Measurements from ENCODE around the gene UBR3. TPM values are rescaled to one million over a fixed set of nuclear protein-coding genes. Genes with fewer than 3 reads are reported as not detected.
"Not testable (repeated sequence)": the region's sequence is repeated elsewhere in the genome, so short reads cannot be mapped to it uniquely, and the experiment has no call there.

The UBR3 gene
- total and polyA plus RNA-seq, 2 donors: 19.7 to 172 TPM

- DNase-seq (ENCODE audit: extremely low spot score): no peak
- H3K4me3 ChIP-seq (ENCODE audit: low read depth, low read length): no peak overlapping the region
- 97% methylated on average over 2 of the region's 2 CpGs for WGBS
- no peak overlapping the region for H3K27ac ChIP-seq (ENCODE audit: low read depth)
- H3K4me1 ChIP-seq (ENCODE audit: insufficient read depth): no peaks in the 10 kb centered on the region
- peaks cover 5% of the 10 kb centered on the region for H3K36me3 ChIP-seq (ENCODE audit: insufficient read depth)
These were observed 79.5 kb downstream of the UBR3 start for GRCh38 chr2:169906731-169907130.

- peaks cover 5% of the 10 kb centered on the region for H3K36me3 ChIP-seq (ENCODE audit: insufficient read depth)
- no peak overlapping the region for H3K4me3 ChIP-seq (ENCODE audit: low read depth, low read length)
- no peaks in the 10 kb centered on the region for H3K4me1 ChIP-seq (ENCODE audit: insufficient read depth)
- no peak for DNase-seq (ENCODE audit: extremely low spot score)
- H3K27ac ChIP-seq (ENCODE audit: low read depth): no peak overlapping the region
These were observed 82.1 kb downstream of the UBR3 start for GRCh38 chr2:169909376-169909775.

- H3K4me3 ChIP-seq (ENCODE audit: low read depth, low read length): no peak overlapping the region
- WGBS: 60% methylated on average over 7 of the region's 7 CpGs
- peaks cover 5% of the 10 kb centered on the region for H3K36me3 ChIP-seq (ENCODE audit: insufficient read depth)
- DNase-seq (ENCODE audit: extremely low spot score): no peak
- no peaks in the 10 kb centered on the region for H3K4me1 ChIP-seq (ENCODE audit: insufficient read depth)
- H3K27ac ChIP-seq (ENCODE audit: low read depth): no peak overlapping the region
These were observed 83.0 kb downstream of the UBR3 start for GRCh38 chr2:169910109-169910799.

GRCh38 chr2:169911119-169911518 lies 83.9 kb downstream of the UBR3 start:
- Histone ChIP-seq H3K36me3 (ENCODE audit: insufficient read depth) (peaks cover 7% of the 10 kb centered on the region), H3K27ac (ENCODE audit: low read depth) (no peak overlapping the region), H3K4me3 (ENCODE audit: low read depth, low read length) (no peak overlapping the region), H3K4me1 (ENCODE audit: insufficient read depth) (no peaks in the 10 kb centered on the region)
- no peak for DNase-seq (ENCODE audit: extremely low spot score)
- WGBS: 85% methylated on average over 1 of the region's 1 CpG

DNA sequence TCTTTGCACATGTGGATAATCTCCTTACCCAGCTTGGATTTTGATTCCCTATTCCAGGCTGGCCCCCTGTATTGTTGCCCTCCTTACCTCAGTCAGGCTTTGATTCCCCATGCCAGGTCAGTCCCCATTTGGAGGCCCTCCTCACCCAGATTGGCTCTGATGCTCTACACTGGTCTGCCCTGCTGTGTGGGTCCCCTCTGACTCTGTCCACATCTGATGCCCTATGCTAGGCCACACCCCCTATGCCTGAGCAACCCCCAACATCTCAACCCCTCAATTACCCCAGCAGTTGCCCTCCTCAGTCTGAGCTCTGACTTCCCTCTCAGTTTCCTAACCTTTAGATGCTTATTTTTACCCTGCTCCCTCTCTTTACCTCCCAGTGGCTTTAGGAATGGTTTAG lies 89.4 kb downstream of the UBR3 start:
- Histone ChIP-seq H3K36me3 (ENCODE audit: insufficient read depth) (peaks cover 2% of the 10 kb centered on the region), H3K4me1 (ENCODE audit: insufficient read depth) (no peaks in the 10 kb centered on the region), H3K27ac (ENCODE audit: low read depth) (no peak overlapping the region), H3K4me3 (ENCODE audit: low read depth, low read length) (no peak overlapping the region)
- DNase-seq (ENCODE audit: extremely low spot score): no peak

- Histone ChIP-seq H3K4me1 (ENCODE audit: insufficient read depth) (no peaks in the 10 kb centered on the region), H3K36me3 (ENCODE audit: insufficient read depth) (no peaks in the 10 kb centered on the region), H3K27ac (ENCODE audit: low read depth) (no peak overlapping the region), H3K4me3 (ENCODE audit: low read depth, low read length) (no peak overlapping the region)
- DNase-seq (ENCODE audit: extremely low spot score): no peak
These were observed 96.7 kb downstream of the UBR3 start for GRCh38 chr2:169923977-169924376.

GRCh38 chr2:169925968-169926367 lies 98.7 kb downstream of the UBR3 start:
- H3K36me3 ChIP-seq (ENCODE audit: insufficient read depth): no peaks in the 10 kb centered on the region
- no peaks in the 10 kb centered on the region for H3K4me1 ChIP-seq (ENCODE audit: insufficient read depth)
- 92% methylated on average over 2 of the region's 2 CpGs for WGBS
- H3K4me3 ChIP-seq (ENCODE audit: low read depth, low read length): no peak overlapping the region
- no peak for DNase-seq (ENCODE audit: extremely low spot score)
- no peak overlapping the region for H3K27ac ChIP-seq (ENCODE audit: low read depth)

GRCh38 chr2:169928463-169928864 lies 101.2 kb downstream of the UBR3 start:
- H3K36me3 ChIP-seq (ENCODE audit: insufficient read depth): no peaks in the 10 kb centered on the region
- H3K4me3 ChIP-seq (ENCODE audit: low read depth, low read length): no peak overlapping the region
- no peak for DNase-seq (ENCODE audit: extremely low spot score)
- 47% methylated on average over 1 of the region's 1 CpG for WGBS
- no peak overlapping the region for H3K27ac ChIP-seq (ENCODE audit: low read depth)
- H3K4me1 ChIP-seq (ENCODE audit: insufficient read depth): no peaks in the 10 kb centered on the region

DNA sequence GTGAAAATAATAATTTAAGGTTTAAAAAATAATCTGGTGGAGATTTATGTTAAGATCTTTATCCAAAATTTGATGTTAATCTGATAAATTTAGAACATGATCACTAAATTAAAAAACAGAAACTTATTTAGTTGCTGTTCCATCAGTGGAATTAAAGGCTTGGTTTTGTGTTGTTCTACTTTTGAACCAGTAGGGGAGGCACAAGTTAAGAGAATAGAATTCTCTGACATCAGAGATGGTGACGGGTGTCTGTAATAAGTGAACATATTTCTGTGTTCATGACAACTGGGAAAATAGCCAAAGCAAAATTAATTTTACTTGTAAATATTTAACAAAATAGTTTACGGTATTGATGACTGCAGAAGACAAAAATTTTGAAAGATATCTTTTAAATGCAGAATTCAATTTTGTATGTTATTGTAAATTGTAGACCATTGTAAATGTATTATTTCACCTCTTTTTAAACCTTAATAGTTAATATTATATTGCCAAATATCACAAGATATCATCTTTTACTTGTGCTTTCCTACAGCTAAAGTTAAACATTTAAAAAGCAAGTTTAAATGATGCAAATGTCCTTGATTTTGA lies 106.0 kb downstream of the UBR3 start:
- Histone ChIP-seq H3K27ac (ENCODE audit: low read depth) (no peak overlapping the region), H3K36me3 (ENCODE audit: insufficient read depth) (no peaks in the 10 kb centered on the region), H3K4me1 (ENCODE audit: insufficient read depth) (no peaks in the 10 kb centered on the region), H3K4me3 (ENCODE audit: low read depth, low read length) (no peak overlapping the region)
- WGBS: 83% methylated on average over 2 of the region's 2 CpGs
- DNase-seq (ENCODE audit: extremely low spot score): no peak

DNA sequence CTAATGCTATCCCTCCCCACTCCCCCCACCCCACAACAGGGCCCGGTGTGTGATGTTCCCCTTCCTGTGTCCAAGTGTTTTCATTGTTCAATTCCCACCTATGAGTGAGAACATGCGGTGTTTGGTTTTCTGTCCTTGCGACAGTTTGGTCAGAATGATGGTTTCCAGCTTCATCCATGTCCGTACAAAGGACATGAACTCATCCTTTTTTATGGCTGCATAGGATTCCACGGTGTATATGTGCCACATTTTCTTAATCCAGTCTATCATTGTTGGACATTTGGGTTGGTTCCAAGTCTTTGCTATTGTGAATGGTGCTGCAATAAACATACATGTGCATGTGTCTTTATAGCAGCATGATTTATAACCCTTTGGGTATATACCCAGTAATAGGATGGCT lies 109.4 kb downstream of the UBR3 start:
- H3K4me1 ChIP-seq (ENCODE audit: insufficient read depth); H3K36me3 ChIP-seq (ENCODE audit: insufficient read depth); H3K4me3 ChIP-seq (ENCODE audit: low read depth, low read length); DNase-seq (ENCODE audit: extremely low spot score); H3K27ac ChIP-seq (ENCODE audit: low read depth): not testable (repeated sequence)
- 97% methylated on average over 5 of the region's 5 CpGs for WGBS

- no peak for DNase-seq (ENCODE audit: extremely low spot score)
- Histone ChIP-seq H3K36me3 (ENCODE audit: insufficient read depth) (peaks cover 1% of the 10 kb centered on the region), H3K27ac (ENCODE audit: low read depth) (no peak overlapping the region), H3K4me3 (ENCODE audit: low read depth, low read length) (no peak overlapping the region), H3K4me1 (ENCODE audit: insufficient read depth) (no peaks in the 10 kb centered on the region)
- WGBS: 100% methylated on average over 1 of the region's 1 CpG
These were observed 118.3 kb downstream of the UBR3 start for GRCh38 chr2:169945515-169945914.

- H3K27ac ChIP-seq (ENCODE audit: low read depth): no peak overlapping the region
- H3K36me3 ChIP-seq (ENCODE audit: insufficient read depth): peaks cover 1% of the 10 kb centered on the region
- no peak for DNase-seq (ENCODE audit: extremely low spot score)
- H3K4me1 ChIP-seq (ENCODE audit: insufficient read depth): no peaks in the 10 kb centered on the region
- 92% methylated on average over 2 of the region's 2 CpGs for WGBS
- no peak overlapping the region for H3K4me3 ChIP-seq (ENCODE audit: low read depth, low read length)
These were observed 118.8 kb downstream of the UBR3 start for GRCh38 chr2:169946092-169946491.

- H3K36me3 ChIP-seq (ENCODE audit: insufficient read depth): peaks cover 1% of the 10 kb centered on the region
These were observed 119.3 kb downstream of the UBR3 start for GRCh38 chr2:169946546-169946945.

GRCh38 chr2:169955940-169956339 lies 128.7 kb downstream of the UBR3 start:
- no peak for DNase-seq (ENCODE audit: extremely low spot score)
- H3K36me3 ChIP-seq (ENCODE audit: insufficient read depth): peaks cover 6% of the 10 kb centered on the region
- no peaks in the 10 kb centered on the region for H3K4me1 ChIP-seq (ENCODE audit: insufficient read depth)
- H3K27ac ChIP-seq (ENCODE audit: low read depth): no peak overlapping the region
- H3K4me3 ChIP-seq (ENCODE audit: low read depth, low read length): no peak overlapping the region

More at GRCh38 chr2:169946546-169946945, 119.3 kb downstream of the UBR3 start:
- H3K4me3 ChIP-seq (ENCODE audit: low read depth, low read length): no peak overlapping the region
- H3K4me1 ChIP-seq (ENCODE audit: insufficient read depth): no peaks in the 10 kb centered on the region
- 100% methylated on average over 1 of the region's 1 CpG for WGBS
- no peak overlapping the region for H3K27ac ChIP-seq (ENCODE audit: low read depth)
- no peak for DNase-seq (ENCODE audit: extremely low spot score)
